Measurements from ENCODE around the gene LGR5.

DNA sequence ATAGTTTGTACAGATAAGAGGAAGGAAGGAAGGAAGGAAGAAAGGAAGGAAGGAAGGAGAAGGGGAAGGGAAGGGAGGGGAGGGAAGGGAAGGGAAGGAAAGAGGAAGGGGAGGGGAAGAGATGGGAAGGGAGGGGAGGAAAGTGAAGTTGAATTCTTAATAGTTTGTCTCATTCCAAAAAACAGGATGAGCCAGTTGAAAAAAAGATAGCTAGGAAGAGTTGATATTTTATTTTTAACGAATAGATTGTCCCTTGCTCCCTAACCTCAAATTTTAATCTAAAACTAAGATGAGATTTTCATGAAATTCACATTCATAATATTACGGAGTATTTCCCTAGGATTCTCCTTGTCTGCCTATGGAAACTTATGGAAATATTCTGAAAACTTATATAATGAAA, 143.3 kb downstream of the LGR5 start:
- TF ChIP-seq, protein P1, sequence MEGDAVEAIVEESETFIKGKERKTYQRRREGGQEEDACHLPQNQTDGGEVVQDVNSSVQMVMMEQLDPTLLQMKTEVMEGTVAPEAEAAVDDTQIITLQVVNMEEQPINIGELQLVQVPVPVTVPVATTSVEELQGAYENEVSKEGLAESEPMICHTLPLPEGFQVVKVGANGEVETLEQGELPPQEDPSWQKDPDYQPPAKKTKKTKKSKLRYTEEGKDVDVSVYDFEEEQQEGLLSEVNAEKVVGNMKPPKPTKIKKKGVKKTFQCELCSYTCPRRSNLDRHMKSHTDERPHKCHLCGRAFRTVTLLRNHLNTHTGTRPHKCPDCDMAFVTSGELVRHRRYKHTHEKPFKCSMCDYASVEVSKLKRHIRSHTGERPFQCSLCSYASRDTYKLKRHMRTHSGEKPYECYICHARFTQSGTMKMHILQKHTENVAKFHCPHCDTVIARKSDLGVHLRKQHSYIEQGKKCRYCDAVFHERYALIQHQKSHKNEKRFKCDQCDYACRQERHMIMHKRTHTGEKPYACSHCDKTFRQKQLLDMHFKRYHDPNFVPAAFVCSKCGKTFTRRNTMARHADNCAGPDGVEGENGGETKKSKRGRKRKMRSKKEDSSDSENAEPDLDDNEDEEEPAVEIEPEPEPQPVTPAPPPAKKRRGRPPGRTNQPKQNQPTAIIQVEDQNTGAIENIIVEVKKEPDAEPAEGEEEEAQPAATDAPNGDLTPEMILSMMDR (conservative IDR thresholded peaks at IDR 0.05; ENCODE audit: low read depth, low read length): no peak
- TF ChIP-seq MXI1 (IDR thresholded peaks at IDR 0.05; ENCODE audit: borderline replicate concordance, low read depth, low read length) (no peak), RCOR1 (IDR thresholded peaks at IDR 0.05; ENCODE audit: insufficient replicate concordance, low read length) (no peak), POLR2A (IDR thresholded peaks at IDR 0.05; ENCODE audit: low read depth, low read length) (no peak), SMC3 (IDR thresholded peaks at IDR 0.05; ENCODE audit: low read depth, low read length) (no peak), RFX5 (IDR thresholded peaks at IDR 0.05; ENCODE audit: low read depth, low read length) (no peak), MAZ (IDR thresholded peaks at IDR 0.05; ENCODE audit: borderline replicate concordance, low read depth, low read length) (no peak)
- TF ChIP-seq, protein P2, sequence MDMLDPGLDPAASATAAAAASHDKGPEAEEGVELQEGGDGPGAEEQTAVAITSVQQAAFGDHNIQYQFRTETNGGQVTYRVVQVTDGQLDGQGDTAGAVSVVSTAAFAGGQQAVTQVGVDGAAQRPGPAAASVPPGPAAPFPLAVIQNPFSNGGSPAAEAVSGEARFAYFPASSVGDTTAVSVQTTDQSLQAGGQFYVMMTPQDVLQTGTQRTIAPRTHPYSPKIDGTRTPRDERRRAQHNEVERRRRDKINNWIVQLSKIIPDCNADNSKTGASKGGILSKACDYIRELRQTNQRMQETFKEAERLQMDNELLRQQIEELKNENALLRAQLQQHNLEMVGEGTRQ (IDR thresholded peaks at IDR 0.05; ENCODE audit: low read depth, low read length): no peak
- TF ChIP-seq, protein P3, sequence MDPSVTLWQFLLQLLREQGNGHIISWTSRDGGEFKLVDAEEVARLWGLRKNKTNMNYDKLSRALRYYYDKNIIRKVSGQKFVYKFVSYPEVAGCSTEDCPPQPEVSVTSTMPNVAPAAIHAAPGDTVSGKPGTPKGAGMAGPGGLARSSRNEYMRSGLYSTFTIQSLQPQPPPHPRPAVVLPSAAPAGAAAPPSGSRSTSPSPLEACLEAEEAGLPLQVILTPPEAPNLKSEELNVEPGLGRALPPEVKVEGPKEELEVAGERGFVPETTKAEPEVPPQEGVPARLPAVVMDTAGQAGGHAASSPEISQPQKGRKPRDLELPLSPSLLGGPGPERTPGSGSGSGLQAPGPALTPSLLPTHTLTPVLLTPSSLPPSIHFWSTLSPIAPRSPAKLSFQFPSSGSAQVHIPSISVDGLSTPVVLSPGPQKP (IDR thresholded peaks at IDR 0.05; ENCODE audit: borderline replicate concordance, low read depth, low read length): no peak

All from IMR-90 (cell line).